Activated naive CD4-positive, alpha-beta T cell treated with anti-CD3 and anti-CD28 coated beads for 36 hours (primary cell): ENCODE data around the gene RSPRY1. TPM values are rescaled to one million over a fixed set of nuclear protein-coding genes. Genes with fewer than 3 reads are reported as not detected.

Experiments
- CTCF ChIA-PET: fragments of 350-600 bp; sonication (Branson Sonifier 250); formaldehyde crosslinking; loops from one replicate; lab custom pipeline; 2021; ENCODE audit warnings: antibody characterized with exemption; lab: Charles Lee
- DNase-seq: peaks from one replicate; pipeline ENCODE4 v3.0.0-alpha.2; 2020
- H3K27ac Mint-ChIP-seq: one replicate; pipeline ENCODE4 v1.8.0; 2021; ENCODE audit warnings: mild to moderate bottlenecking, mixed read lengths
- H3K27me3 Mint-ChIP-seq: one replicate; pipeline ENCODE4 v1.8.0; 2021; ENCODE audit warnings: low read depth, mixed read lengths
- H3K36me3 Mint-ChIP-seq: one replicate; pipeline ENCODE4 v1.8.0; 2021; ENCODE audit warnings: low read depth, mixed read lengths
- H3K4me1 Mint-ChIP-seq: one replicate; pipeline ENCODE4 v1.8.0; 2021; ENCODE audit warnings: low read depth, mixed read lengths
- H3K4me3 Mint-ChIP-seq: one replicate; pipeline ENCODE4 v1.8.0; 2021; ENCODE audit warnings: mild to moderate bottlenecking, moderate library complexity, mixed read lengths
- H3K9me3 Mint-ChIP-seq: one replicate; pipeline ENCODE4 v1.8.0; 2021; ENCODE audit warnings: mixed read lengths
- intact Hi-C: fragments of 100-400 bp; cut with micrococcal nuclease; formaldehyde crosslinking; loops from one replicate; pipeline ENCODE4 v1.15.1; 2023
- total RNA-seq, 2 experiments: library from RNA; stranded (reverse); gene quantifications; one replicate each; pipeline ENCODE4 v1.2.3, GENCODE V29; 2021

The RSPRY1 gene
- total RNA-seq, 2 experiments from 2014 or later: 25.7 to 28.7 TPM

- H3K27me3 Mint-ChIP-seq: no peaks in the 10 kb centered on the region
- CTCF ChIA-PET: interaction anchor here (0.8 to 1.8 kb wide), 5 partner anchors 10 to 284 kb away, joined by 3 to 6 read pairs (median 4); partner anchors contain the start of gene ARL2BP
- no peak overlapping the region for H3K4me3 Mint-ChIP-seq
- no peaks in the 10 kb centered on the region for H3K9me3 Mint-ChIP-seq
- peaks cover 23% of the 10 kb centered on the region for H3K36me3 Mint-ChIP-seq
- intact Hi-C loops: no loop called here
- DNase-seq: peak; percentile 67
- H3K27ac Mint-ChIP-seq: peak overlapping the region; percentile 6
- peaks cover 14% of the 10 kb centered on the region for H3K4me1 Mint-ChIP-seq
These were observed 49.2 kb downstream of the RSPRY1 start for GRCh38 chr16:57235128-57236021.

DNA sequence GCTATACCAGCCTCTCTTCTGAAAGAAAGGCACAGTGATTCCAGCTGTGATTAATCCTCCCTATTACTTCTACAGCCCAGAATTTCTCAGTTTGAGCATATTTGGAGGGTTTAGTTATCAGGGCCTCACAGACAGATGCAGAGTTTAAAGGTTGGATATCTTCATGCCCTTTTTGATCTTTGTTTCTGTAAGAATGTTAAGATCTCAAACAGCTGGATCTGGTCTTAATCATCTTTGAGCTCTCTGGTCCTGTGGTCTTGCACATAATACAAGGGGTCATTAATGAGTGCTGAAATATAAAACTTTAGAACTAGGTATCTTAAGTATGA lies 49.9 kb downstream of the RSPRY1 start:
- no peak for DNase-seq
- CTCF ChIA-PET: interaction anchor here (0.8 to 1.8 kb wide), 5 partner anchors 9 to 283 kb away, joined by 3 to 6 read pairs (median 4); partner anchors contain the start of gene ARL2BP
- Mint-ChIP-seq H3K36me3 (peaks cover 18% of the 10 kb centered on the region), H3K27me3 (no peaks in the 10 kb centered on the region), H3K9me3 (no peaks in the 10 kb centered on the region), H3K4me3 (no peak overlapping the region), H3K27ac (peak overlapping the region; percentile 6), H3K4me1 (peaks cover 14% of the 10 kb centered on the region)
- intact Hi-C loops: no loop called here

DNA sequence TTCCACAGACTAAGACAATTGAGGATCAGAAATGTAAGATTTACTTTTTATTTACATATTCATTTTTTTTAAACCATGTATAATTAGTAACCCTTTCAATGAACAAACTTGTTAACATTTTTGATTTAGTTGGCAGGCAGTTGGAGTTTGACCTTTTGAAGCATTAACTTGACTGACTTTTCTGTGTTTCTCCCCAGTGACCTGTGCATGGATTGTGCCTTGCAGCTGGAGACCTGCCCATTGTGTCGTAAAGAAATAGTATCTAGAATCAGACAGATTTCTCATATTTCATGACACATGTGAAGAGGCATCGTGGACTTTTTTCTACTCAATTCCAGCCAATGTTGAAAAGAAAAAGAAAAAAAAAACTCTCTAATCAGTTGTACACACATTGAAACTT lies 52.6 kb downstream of the RSPRY1 start:
- H3K9me3 Mint-ChIP-seq: no peaks in the 10 kb centered on the region
- peak overlapping the region; percentile 7 for H3K27ac Mint-ChIP-seq
- H3K4me3 Mint-ChIP-seq: no peak overlapping the region
- CTCF ChIA-PET: interaction anchor here (0.6 kb wide), 1 partner anchor 31 kb away, joined by 3 read pairs; no protein-coding TSS in a partner anchor
- no peaks in the 10 kb centered on the region for H3K27me3 Mint-ChIP-seq
- intact Hi-C loops: no loop called here
- H3K4me1 Mint-ChIP-seq: peaks cover 16% of the 10 kb centered on the region
- H3K36me3 Mint-ChIP-seq: peaks cover 12% of the 10 kb centered on the region
- DNase-seq: no peak

- no peaks in the 10 kb centered on the region for H3K9me3 Mint-ChIP-seq
- H3K4me3 Mint-ChIP-seq: no peak overlapping the region
- H3K27ac Mint-ChIP-seq: peak overlapping the region; percentile 7
- intact Hi-C loops: no loop called here
- CTCF ChIA-PET: interaction anchor here (0.6 to 0.7 kb wide), 2 partner anchors 23 to 31 kb away, joined by 3 read pairs; no protein-coding TSS in a partner anchor
- H3K4me1 Mint-ChIP-seq: peaks cover 16% of the 10 kb centered on the region
- DNase-seq: no peak
- peaks cover 9% of the 10 kb centered on the region for H3K36me3 Mint-ChIP-seq
- no peaks in the 10 kb centered on the region for H3K27me3 Mint-ChIP-seq
These were observed 53.0 kb downstream of the RSPRY1 start for GRCh38 chr16:57239107-57239506.

DNA sequence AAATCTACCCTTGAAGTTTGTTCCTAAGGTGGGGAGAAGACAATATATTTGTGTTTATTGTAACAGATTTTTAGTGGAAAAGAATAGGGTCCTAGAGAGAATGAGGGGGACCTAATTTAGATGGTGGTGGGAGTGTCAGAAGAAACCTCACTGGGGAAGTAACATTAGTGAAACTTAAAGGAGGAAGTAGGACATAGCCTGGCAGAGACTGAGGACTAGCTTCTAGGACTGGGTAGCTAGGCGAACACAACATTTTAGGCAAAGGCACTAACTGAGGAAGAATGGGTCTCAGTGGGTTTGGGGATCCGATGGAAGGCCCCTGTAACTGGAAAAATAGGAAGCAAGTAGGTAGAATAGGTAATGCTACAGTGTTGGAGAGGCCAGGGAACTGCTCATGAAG lies 54.7 kb downstream of the RSPRY1 start:
- Mint-ChIP-seq H3K36me3 (peaks cover 5% of the 10 kb centered on the region), H3K27ac (no peak overlapping the region), H3K27me3 (no peaks in the 10 kb centered on the region), H3K9me3 (no peaks in the 10 kb centered on the region), H3K4me1 (peaks cover 20% of the 10 kb centered on the region), H3K4me3 (no peak overlapping the region)
- CTCF ChIA-PET: interaction anchor here (1.4 kb wide), 1 partner anchor 176 kb away, joined by 6 read pairs; no protein-coding TSS in a partner anchor
- intact Hi-C loops: no loop called here
- no peak for DNase-seq

GRCh38 chr16:57242650-57243049 lies 56.5 kb downstream of the RSPRY1 start:
- intact Hi-C loops: no loop called here
- CTCF ChIA-PET: no interaction called here
- Mint-ChIP-seq H3K4me3 (no peak overlapping the region), H3K27ac (no peak overlapping the region), H3K27me3 (no peaks in the 10 kb centered on the region), H3K4me1 (peaks cover 20% of the 10 kb centered on the region), H3K36me3 (peaks cover 2% of the 10 kb centered on the region), H3K9me3 (no peaks in the 10 kb centered on the region)
- DNase-seq: no peak

GRCh38 chr16:57244463-57244766 lies 58.3 kb downstream of the RSPRY1 start:
- intact Hi-C loops: loop anchor here (1.0 to 2.0 kb wide), 5 partner anchors 40 to 173 kb away; partner anchors contain the start of genes PLLP, PSME3IP1 and RSPRY1
- CTCF ChIA-PET: interaction anchor here (1.8 kb wide), 1 partner anchor 9 kb away, joined by 6 read pairs; no protein-coding TSS in a partner anchor
- Mint-ChIP-seq H3K27ac (peak overlapping the region; percentile 91), H3K4me1 (peaks cover 16% of the 10 kb centered on the region), H3K27me3 (no peaks in the 10 kb centered on the region), H3K36me3 (peaks cover 5% of the 10 kb centered on the region), H3K4me3 (peak overlapping the region; percentile 93), H3K9me3 (no peaks in the 10 kb centered on the region)
- DNase-seq: no peak

- Mint-ChIP-seq H3K4me1 (peaks cover 16% of the 10 kb centered on the region), H3K36me3 (peaks cover 4% of the 10 kb centered on the region), H3K27me3 (no peaks in the 10 kb centered on the region), H3K27ac (peak within 1 kb of the TSS; percentile 91), H3K9me3 (no peaks in the 10 kb centered on the region), H3K4me3 (peak within 1 kb of the TSS; percentile 93)
- peak; percentile 98 for DNase-seq
- CTCF ChIA-PET: interaction anchor here (1.0 to 1.8 kb wide), 5 partner anchors 8 to 172 kb away, joined by 3 to 6 read pairs (median 4); no protein-coding TSS in a partner anchor
- intact Hi-C loops: loop anchor here (1.0 to 2.0 kb wide), 8 partner anchors 21 to 292 kb away; partner anchors contain the start of genes CIAPIN1, COQ9, PLLP and PSME3IP1
These were observed 58.8 kb downstream of the RSPRY1 start, which contains the start of gene ARL2BP for GRCh38 chr16:57244767-57245471. ARL2BP (plus strand) TSS chr16:57245259; CDS start chr16:57245368, 109 bp downstream.

- H3K27ac Mint-ChIP-seq: no peak overlapping the region
- intact Hi-C loops: loop anchor here (1.0 to 2.0 kb wide), 5 partner anchors 21 to 292 kb away; partner anchors contain the start of genes CIAPIN1, COQ9 and PLLP
- peaks cover 16% of the 10 kb centered on the region for H3K4me1 Mint-ChIP-seq
- CTCF ChIA-PET: interaction anchor here (0.6 to 1.8 kb wide), 7 partner anchors 8 to 171 kb away, joined by 3 to 8 read pairs (median 4); no protein-coding TSS in a partner anchor
- no peak for DNase-seq
- no peaks in the 10 kb centered on the region for H3K27me3 Mint-ChIP-seq
- no peaks in the 10 kb centered on the region for H3K9me3 Mint-ChIP-seq
- peak overlapping the region; percentile 93 for H3K4me3 Mint-ChIP-seq
- peaks cover 4% of the 10 kb centered on the region for H3K36me3 Mint-ChIP-seq
These were observed 59.5 kb downstream of the RSPRY1 start for GRCh38 chr16:57245472-57246113.

GRCh38 chr16:57251352-57251751 lies 65.2 kb downstream of the RSPRY1 start:
- intact Hi-C loops: no loop called here
- Mint-ChIP-seq H3K4me1 (no peaks in the 10 kb centered on the region), H3K27me3 (no peaks in the 10 kb centered on the region), H3K9me3 (no peaks in the 10 kb centered on the region), H3K4me3 (no peak overlapping the region), H3K36me3 (peaks cover 18% of the 10 kb centered on the region), H3K27ac (no peak overlapping the region)
- DNase-seq: no peak
- CTCF ChIA-PET: interaction anchor here (0.6 to 1.1 kb wide), 2 partner anchors 29 to 314 kb away, joined by 3 read pairs; no protein-coding TSS in a partner anchor

DNA sequence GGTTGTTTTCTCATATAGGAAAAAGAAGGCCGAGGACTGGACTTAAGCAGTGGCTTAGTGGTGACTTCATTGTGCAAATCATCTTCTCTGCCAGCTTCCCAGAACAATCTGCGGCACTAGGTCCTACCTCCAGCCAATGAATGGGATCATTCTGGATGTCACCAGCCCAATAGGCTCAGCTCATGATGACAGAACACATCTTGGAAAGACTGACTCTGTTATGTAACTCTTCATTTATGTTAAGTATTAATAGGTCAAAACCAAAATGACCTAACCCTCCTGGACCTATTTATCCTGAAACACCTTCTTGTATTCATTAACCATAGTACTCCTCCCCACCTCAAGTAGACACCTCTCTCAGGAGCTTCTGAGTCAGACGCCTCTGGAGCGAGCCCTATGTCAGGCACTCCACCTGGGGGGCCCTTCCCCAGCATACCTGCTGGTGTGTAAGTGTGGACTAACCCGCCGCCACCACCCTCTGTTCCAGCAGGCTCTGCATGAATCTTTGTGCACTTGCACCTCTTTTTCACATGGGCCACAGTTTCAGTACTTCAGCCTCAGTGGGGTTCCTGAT lies 66.1 kb downstream of the RSPRY1 start:
- peaks cover 18% of the 10 kb centered on the region for H3K36me3 Mint-ChIP-seq
- H3K27ac Mint-ChIP-seq: no peak overlapping the region
- CTCF ChIA-PET: interaction anchor here (0.6 kb wide), 1 partner anchor 315 kb away, joined by 3 read pairs; no protein-coding TSS in a partner anchor

More for the DNA sequence above, 66.1 kb downstream of the RSPRY1 start:
- Mint-ChIP-seq H3K4me3 (no peak overlapping the region), H3K4me1 (no peaks in the 10 kb centered on the region), H3K27me3 (no peaks in the 10 kb centered on the region), H3K9me3 (no peaks in the 10 kb centered on the region)
- DNase-seq: no peak
- intact Hi-C loops: no loop called here
